Anterior cingulate cortex (tissue), 58 donors: ENCODE measurements around the gene TUBGCP2.

Experiments used
- DNase-seq, 58 donors: peaks; one replicate each; lab custom pipeline; 2025; lab: John Stamatoyannopoulos, UW

The TUBGCP2 gene

DNA sequence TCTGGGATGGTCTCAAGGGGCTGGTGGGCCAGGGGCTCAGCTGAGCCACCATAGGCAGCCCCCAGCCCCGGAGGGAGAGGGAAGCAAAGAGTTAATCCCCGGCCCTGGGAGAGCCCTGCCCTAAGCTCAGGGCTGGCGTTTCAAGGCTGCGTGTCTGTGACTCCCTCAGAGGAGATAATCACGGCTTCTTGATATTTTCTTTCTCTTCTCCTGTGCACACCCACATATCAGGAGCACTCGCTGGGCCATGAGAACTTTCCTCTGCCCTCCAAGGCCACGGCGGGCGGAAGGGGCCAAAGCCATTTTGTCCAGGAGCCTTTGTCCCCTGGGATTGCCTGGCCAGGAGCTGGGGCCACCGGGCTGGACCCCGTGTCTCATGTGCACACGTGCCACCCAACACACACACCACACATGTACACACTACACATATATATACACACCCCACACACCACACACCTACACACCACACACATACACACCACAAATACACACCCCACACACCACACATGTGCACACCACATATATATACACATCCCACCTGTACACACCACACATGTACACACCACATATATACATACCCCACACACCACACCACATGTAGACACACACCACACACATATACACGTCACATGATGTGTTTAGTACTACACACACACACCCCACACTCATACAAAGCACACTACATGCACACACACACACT lies 54.1 kb downstream of the TUBGCP2 start:
- no peak for DNase-seq

DNA sequence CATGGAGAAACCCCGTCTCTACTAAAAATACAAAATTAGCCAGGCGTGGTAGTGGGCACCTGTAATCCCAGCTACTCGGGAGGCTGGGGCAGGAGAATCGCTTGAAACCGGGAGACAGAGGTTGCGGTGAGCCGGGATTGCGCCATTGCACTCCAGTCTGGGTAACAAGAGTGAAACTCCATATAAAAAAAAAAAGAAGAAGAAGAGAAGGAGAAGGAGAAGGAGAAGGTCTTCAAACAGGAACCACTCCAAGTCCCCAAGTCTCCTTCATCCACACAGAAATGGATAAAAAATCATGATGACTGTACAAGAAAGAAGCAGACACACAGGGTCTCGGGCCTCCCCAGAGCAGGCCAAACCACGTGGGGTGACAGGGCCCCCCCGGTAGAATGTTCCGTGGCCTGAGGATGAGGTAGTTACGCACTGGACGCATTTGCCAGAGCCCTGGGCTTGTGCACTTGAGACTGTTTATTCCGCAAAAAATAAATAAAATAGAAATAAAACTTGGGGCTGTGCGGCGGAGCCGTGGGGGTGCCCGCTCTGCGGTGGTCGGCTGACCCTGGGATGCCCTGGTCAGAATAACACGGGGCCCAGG lies 55.2 kb downstream of the TUBGCP2 start:
- no peak for DNase-seq

DNA sequence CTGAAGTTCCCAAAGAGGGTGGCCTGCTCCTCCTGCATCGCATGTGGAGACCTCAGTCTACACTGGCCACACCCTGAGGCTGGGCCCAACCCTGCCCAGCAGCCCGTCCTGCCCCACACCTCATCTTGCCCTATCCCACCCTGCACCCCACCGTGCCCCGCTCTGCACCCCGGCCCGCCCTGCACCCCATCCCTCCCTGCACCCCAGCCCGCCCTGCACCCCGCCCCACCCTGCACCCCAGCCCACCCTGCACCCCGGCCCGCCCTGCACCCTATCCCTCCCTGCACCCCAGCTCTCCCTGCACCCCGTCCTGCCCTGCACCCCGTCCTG lies 56.5 kb downstream of the TUBGCP2 start:
- no peak for DNase-seq

DNA sequence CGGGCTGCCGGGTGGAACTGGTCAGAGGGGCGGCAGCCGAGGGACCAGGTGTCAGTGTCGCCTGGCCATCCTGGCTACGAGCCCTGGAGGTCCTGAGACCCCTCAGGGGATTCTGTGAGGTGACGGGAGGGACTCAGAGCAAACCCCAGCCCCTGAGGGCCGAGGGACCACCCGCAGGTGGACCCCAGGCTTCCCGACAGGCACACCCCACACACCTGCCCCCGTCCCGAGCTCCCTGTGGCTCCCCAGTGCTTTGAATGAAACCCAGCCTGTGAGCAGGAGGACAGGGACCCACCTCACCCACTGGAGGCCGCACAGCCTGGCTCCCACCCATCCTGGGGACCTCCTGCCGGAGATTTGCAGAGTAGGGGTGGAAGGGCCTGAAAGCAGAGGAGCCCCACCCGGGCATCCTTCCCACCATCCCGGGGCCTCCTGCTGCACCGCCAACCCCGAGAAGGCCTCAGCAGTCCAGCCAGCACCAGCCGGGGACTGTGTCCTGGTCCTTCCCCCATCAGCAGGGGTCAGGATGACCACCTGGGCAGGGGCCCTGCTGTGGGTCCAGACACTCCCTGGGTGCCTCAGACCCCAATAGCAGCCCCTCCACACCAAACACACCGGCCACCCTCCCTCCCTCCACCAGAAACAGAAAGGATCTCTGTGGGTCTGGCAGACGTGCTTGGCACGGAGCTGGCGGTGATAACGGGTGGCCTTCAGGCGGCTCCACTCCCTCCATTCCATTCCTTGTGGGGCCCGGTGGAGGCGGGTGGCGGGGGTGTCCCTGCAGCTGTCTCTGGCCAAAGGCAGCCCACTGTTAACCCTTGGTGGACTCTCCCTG lies 57.1 kb downstream of the TUBGCP2 start:
- no peak for DNase-seq

DNA sequence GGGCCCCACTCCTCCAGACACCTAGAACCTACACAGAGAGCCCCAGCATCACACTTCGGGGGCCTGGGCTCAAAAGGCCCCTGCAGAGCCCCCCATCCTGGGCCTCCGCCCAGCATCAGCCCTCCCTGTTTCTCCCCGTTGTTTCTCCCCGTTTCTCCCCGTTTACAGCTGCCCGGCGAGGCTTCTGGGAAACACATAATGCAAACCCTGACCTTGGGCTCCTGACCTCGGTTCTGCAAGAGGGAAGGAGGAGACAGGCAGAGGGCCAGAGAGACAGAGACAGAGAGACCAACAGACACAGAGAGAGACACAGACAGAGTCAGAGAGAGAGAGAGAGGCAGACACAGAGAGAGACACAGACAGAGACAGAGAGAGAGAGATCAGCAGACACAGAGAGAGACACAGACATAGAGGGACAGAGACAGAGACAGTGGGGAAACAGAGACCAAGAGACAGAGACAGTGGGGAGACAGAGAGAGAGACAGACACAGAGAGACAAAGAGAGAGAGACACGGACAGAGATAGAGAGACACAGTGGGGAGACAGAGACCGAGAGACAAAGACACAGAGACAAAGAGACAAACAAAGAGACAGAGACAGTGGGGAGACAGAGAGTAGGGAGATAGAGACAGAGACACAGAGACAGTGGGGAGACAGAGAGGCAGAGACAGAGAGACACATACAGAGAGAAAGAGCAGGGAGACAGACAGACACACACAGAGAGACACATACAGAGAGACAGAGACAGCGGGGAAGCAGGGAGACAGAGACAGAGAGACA lies 58.5 kb downstream of the TUBGCP2 start:
- DNase-seq = no peak

DNA sequence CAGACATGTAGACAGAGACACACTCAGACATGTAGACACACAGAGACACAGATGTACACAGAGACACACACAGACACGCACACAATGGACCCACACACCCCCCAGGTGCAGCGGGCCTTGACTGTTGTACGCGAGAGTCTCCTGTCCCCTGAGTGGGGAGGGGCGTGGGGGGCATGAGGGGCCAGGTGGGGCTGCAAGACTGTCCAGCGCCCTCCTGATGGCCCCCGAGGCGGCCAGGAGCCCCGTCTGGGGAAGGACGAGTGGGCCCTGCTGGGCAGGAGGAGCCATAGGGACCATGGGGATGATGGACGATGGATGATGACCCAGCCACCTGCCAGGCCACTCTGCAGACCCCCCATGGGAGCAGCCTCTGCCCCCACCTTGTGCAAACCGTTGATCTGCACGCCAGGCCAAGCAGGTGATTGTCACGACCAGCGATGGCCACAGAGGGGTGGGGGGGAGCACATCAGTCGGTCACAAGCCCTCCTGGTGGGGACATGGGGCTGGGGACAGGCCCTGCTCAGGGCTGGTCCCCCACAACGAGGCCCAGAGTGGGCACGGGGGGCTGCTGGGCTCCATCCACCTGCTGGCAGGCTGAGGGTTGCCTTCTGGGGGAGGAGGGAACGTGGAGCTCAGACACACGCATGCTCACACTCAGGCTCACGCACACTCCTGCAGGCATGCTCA lies 59.4 kb downstream of the TUBGCP2 start:
- no peak for DNase-seq

DNA sequence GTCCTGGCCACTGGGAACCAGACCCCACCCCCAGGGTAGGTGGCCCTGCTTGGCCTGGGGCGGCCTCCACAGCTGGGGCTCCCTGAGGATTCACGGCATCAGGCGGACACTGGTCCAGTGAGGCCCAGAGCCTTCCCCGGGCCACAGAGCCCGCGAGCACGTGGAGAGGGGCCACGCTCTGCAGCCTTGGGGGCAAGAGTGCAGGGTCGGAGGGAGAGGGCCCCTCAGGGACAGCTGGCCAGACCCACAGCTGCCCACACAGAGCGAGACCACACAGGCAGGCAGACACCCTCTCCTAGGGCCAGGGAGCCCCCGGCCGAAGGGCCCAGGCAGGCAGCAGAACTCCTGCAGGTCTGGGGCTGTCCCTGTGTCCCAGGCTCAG lies 60.3 kb downstream of the TUBGCP2 start:
- DNase-seq = no peak

DNA sequence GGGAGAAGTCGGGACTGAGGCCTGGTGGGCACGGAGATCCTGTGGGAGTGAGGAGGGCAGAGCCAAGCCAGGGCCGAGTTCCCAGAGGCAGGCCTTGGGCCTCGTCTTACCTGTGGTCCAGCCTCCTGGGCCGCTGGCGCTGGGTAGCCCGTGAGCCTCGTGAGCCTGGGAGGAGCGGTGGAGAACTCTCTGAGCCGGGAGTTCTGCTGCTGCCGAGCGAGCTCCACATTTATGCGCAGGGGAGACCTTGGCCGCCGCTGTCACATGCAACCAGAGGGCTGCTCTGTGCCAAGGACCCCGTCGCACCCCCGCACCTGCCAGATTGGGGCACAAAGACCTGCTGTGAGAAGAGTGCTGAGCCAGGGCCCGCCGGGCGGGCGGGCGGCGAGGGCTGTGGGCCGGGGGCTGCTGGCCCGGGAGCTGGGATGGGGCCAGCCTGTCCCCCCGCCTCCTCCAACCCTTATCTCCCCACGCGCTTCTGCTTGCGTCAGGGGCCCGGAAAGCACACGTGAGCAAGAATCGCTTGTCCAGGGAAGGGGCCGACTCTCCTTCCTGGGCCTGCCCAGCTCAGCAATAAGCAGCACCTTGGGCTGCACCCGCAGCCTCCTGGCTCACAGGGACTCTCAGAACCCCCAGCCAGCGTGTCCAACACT lies 60.9 kb downstream of the TUBGCP2 start:
- DNase-seq = no peak

DNA sequence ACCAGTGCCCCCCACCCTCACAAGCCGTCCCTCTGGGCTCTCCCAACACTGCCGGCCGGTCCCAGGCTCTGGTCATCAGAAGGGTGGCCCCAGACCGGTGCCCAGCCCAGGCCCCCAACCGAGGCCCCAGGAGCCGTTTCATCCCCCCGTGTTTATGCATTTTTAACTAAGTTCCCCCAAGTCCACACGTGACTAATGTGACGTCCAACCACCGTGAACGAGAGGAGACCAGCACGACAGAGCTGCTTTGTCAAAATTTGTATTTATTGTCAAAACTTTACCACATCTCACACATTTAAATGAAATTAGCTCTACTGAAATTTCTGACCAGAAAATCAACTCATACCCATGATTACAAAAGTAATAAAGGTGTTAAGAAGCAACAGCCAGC lies 62.4 kb downstream of the TUBGCP2 start:
- DNase-seq = no peak

DNA sequence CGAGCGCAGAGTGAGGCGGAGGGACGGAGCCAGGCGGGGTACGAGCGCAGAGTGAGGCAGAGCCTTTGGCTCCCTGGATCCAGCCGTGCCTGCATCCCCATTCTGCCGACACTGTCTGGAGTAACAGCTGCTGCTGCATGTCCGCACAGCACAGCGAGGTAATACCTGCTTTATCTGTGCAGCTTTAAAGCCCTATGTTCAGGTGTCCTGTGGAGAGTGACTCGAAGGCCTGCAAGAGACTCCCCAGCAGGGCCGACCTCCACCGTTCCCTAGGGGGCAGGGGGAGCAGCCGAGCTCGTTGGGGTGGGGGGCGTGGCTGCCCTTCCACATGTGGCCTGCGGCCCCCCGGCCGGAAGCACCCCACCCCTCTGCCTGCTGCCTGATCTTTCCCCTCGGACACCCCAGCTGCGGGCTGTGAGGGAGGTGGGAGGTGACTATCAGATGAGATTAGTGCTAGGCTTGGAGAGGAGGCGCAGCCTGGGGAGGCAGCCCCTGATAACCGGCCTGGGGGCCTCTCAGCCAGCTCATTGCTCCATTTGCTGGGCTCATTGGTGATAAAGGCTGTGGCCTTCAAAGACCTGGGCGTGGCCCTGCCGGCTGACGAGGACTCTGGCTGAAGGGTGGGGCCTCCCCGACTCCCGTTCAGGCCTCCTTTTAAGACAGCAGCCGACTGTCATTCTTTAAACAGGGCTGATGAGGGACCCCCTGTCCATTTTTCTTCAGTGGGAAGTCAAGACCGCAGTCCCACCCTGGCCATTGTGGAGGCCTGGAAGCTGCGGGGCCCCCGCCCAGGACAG lies 63.0 kb downstream of the TUBGCP2 start:
- DNase-seq = no peak

DNA sequence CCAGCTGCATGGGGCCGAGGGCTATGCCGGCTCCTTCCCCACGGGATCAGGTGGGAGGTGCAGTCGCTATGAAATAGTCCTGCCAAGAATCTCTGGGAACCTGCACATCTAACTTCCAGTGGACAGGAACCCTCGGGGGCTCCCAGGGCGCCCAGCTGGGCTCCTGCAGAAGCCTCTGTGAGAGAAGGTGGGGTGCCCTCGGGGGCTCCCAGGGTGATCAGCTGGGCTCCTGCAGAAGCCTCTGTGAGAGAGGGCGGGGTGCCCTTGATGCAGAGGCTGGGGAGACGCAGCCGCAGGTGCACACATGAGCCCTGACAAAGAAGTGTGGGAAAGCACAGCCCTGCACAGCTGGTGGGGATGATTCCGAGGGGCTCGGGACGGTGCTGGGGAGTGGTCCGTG lies 65.1 kb downstream of the TUBGCP2 start:
- no peak for DNase-seq

DNA sequence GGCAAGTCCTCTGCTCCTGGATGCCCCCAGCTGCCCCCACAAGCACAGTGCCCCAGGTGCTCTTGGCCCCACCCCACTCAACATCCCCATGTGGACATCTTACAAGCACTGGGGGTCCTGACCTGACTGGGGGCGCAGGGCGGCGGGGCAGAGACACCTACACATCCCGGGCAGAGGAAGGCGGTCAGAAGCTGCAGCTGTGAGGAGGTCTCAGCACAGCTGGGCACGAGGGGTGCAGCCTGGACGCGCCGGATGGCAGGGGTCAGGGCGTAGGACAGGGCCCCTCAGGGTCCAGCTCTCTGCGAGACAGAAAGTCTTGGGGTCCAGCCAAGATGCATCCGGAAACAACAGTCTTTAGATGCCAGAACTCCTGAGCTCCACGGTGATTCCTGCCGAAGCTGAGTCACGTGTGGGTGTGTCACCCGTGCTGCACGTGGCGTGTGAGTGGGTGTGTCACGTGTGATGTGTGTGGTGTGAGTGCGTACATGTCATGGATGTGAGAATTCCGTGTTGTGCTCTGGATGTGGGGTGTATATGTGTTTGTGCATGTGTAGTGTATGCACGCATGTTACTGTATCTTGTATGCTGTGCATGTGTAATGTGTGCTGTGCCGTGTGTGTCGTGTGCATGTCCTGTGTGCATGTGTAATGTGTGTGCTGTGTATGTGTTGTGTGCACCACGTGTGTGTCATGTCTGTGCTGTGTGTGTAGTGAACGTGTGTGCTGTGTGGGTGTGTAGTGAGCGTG lies 65.9 kb downstream of the TUBGCP2 start:
- no peak for DNase-seq

DNA sequence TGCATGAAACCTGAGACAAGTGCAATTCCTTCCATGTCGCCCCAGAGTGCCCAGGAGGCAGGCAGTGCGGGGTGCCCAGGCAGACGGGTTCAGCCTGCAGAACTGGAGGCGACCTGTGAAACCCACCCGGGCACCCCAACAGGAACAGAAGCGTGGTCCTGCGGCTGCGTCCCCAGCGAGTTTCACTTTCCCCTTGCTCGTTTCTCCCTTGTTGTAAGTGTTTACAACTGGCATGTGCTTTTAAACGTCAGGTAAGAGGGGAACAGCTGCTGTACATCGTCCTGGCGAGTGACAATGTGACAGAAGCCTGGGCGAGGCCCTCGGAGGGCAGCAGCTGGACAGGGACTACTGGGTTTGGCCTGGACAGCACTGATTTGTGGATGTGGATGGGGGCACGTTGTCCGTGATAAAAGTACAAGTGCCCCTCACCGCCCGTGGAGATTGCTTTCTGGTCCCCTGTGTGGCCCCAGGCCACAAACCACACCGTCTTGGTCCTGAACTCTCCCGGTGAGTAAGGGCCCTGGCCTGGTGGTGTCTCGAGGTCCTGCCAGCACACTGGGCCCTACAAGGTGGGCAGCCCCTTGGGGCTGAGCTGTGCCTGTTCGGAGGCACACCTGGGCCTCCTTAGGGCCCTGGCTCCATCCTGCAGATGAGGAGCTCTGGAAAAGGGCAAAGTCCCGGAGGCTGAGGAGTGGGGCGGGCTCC lies 67.0 kb downstream of the TUBGCP2 start:
- no peak for DNase-seq

DNA sequence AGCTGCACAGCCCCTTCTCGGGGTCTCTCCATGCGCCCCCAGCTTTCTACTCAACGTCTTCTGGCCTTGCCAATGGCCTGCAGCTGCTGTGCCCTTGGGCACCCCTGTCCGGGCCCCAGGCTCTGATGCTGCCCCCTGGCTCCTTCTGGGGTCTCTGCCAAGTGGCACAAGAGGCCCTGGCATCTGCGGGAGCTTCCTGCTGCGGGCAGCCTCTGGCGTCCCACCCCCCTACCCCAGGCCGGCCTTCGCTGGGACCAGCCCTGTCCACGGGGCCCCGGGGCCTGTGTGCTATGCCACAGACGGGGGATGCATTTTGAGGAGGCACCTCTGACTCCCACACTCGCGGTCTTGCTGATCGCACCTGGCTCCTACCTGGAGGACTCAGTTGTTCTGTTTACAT lies 68.7 kb downstream of the TUBGCP2 start:
- DNase-seq = no peak

DNA sequence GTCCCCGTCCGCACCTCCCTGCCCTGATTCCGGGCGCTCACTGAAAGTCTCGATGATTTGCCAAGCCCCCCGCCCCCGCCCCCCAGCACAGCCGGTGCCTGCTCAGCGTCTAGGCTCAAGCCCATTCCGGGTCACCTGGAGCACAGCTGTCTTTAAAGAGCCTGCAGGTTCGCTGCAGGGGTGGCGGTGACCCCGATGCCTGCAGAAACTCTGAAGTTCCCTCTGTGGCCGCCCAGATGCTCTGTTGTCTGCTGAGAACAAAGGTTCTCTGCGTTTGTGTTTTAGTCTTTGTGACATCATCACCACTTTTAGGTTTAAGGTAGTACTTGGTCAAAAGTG lies 70.2 kb downstream of the TUBGCP2 start:
- DNase-seq = no peak

DNA sequence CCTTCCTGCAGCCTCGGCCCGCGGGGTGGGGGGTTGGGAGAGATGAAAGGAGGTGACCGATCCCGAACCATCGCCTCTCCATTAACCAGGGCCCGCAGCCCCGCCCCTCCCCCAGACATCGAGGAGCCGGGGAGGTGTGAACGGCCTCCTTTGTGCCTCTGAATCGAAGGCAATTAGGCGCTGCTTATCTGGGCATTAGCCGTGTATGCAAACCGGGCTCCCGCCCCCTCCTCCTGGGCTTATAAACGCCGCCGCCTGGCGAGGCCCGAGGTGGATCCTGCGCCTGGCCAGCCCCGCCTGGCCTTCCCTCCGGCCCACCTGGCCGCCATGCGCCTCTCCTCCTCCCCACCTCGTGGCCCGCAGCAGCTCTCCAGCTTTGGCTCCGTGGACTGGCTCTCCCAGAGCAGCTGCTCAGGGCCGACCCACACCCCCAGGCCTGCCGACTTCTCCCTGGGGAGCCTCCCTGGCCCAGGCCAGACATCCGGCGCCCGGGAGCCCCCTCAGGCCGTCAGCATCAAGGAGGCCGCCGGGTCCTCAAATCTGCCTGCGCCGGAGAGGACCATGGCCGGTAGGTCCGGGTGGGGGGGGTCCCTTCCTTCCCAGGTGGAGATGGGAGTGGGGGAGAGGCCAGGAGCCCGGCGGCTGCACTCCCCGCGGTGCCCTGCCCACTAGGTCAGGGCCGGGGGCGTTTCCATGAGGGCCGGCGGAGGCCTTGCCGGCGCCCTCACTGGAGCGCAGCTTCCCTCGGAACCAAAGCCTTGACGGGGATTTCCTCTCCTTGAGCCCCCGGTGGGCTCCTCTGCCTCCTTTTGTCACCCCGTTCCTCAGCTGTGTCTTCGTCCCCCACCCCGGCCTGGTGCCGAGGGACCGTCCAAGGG lies 70.8 kb downstream of the TUBGCP2 start, which contains the start of gene VENTX:
VENTX (plus strand) TSS at position 268 of the 878 bp plus-strand sequence; CDS start at position 328, 60 bp downstream.
- no peak for DNase-seq

DNA sequence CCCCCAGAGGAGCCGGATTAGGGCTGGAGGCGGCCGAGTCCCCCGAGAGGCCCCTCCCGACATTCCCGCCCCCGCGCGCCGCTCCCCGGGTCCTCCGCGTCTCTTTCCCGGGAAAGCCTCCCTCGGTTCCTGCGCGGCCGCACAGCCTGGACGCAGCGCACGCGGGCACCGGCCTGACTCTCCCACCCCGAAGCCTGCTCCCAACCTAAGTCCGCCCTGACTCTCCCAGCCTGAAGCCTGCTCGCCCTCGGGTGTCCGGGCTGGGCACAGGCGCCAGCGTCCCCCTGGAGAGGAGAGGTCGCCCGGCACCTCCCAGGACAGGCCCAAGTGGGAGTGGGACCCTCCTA lies 71.5 kb downstream of the TUBGCP2 start:
- DNase-seq = no peak
